Panc1 (cell line): Measurements from ENCODE around the gene MFSD6. TPM values are rescaled to one million over a fixed set of nuclear protein-coding genes. Genes with fewer than 3 reads are reported as not detected.

Source experiments
- ATAC-seq: fragments of 200-7000 bp; cut with Tn5 transposase; 2 replicates; pipeline ENCODE4 v1.9.1; 2020; ENCODE audit warnings: mild to moderate bottlenecking, moderate library complexity
- BruUV-seq: library from RNA; stranded (reverse); fragments of 400-500 nt; replicated peaks from 2 replicates; lab custom pipeline; 2021; lab: Mats Ljungman, UMichigan
- CTCF ChIA-PET: fragments of 300-600 bp; sonication (Branson Sonifier 250); formaldehyde crosslinking; loops from one replicate; lab custom pipeline; 2022; ENCODE audit warnings: antibody characterized with exemption; lab: Charles Lee
- POLR2A ChIA-PET: fragments of 300-600 bp; sonication (Branson Sonifier 250); formaldehyde crosslinking; loops from one replicate; lab custom pipeline; 2022; ENCODE audit warnings: antibody characterized with exemption; lab: Charles Lee
- DNase-seq: peaks from one replicate; pipeline ENCODE4 v3.0.0-alpha.2; 2010; ENCODE audit warnings: low read depth, low spot score
- H3K27ac ChIP-seq: 2 replicates; pipeline ENCODE4 v1.5.1; 2011; ENCODE audit warnings: mild to moderate bottlenecking, low read length, inconsistent platforms
- H3K27me3 ChIP-seq: fragments of 200-500 bp; sonication (Bioruptor generic); 2 replicates; pipeline ENCODE4 v1.6.0; 2014; ENCODE audit warnings: low read length, inconsistent platforms; ENCODE audit not compliant: control insufficient read depth, insufficient read depth
- H3K36me3 ChIP-seq: fragments of 200-500 bp; sonication (Bioruptor generic); 2 replicates; pipeline ENCODE4 v1.5.1; 2014; ENCODE audit warnings: inconsistent platforms, mild to moderate bottlenecking, low read length, moderate library complexity; ENCODE audit not compliant: control insufficient read depth, insufficient read depth
- H3K4me1 ChIP-seq: 2 replicates; pipeline ENCODE4 v1.5.1; 2011; ENCODE audit warnings: inconsistent platforms, mild to moderate bottlenecking, low read length, moderate library complexity; ENCODE audit not compliant: control insufficient read depth, insufficient read depth
- H3K4me3 ChIP-seq, 2 experiments: 2 replicates each; pipeline ENCODE4 v1.5.1; 2011 to 2012; ENCODE audit warnings: low read depth in 2 of 2, low read length in 2 of 2, mild to moderate bottlenecking in 2 of 2, inconsistent platforms in 1 of 2, moderate library complexity in 1 of 2
- H3K9me3 ChIP-seq: fragments of 200-500 bp; sonication (Bioruptor generic); 2 replicates; pipeline ENCODE4 v1.5.1; 2014; ENCODE audit warnings: low read depth, mild to moderate bottlenecking, inconsistent platforms, low read length, moderate library complexity; ENCODE audit not compliant: control insufficient read depth, insufficient read depth
- CTCF ChIP-seq: fragments of 450-650 bp; IDR thresholded peaks from 2 replicates; pipeline ENCODE4 v1.5.1; 2017; ENCODE audit warnings: mild to moderate bottlenecking
- POLR2AphosphoS5 ChIP-seq: IDR thresholded peaks from 2 replicates; pipeline ENCODE4 v1.6.1; 2012; ENCODE audit warnings: mild to moderate bottlenecking, low read depth, low read length, moderate library complexity
- REST ChIP-seq, 2 experiments: IDR thresholded peaks; 2 replicates each; pipeline ENCODE4 v1.6.1; 2011 to 2012; ENCODE audit warnings: low read depth in 2 of 2, control low read depth in 1 of 2, low read length in 1 of 2, mild to moderate bottlenecking in 1 of 2, moderate library complexity in 1 of 2; ENCODE audit not compliant: insufficient read depth in 1 of 2
- SIN3A ChIP-seq: IDR thresholded peaks from 2 replicates; pipeline ENCODE4 v1.6.1; 2012; ENCODE audit warnings: low read depth, mild to moderate bottlenecking, low read length, moderate library complexity, borderline replicate concordance; ENCODE audit not compliant: insufficient read depth
- TCF7L2 ChIP-seq: IDR thresholded peaks from 2 replicates; pipeline ENCODE4 v1.6.1; 2011; ENCODE audit warnings: mild to moderate bottlenecking, low read depth, low read length, inconsistent platforms
- in situ Hi-C: cut with HindIII; loops from 2 replicates; pipeline ENCODE4 v1.10.0; 2016; ENCODE audit warnings: low sequenced_read_pairs, low pct_unique_long_range_greater_than_20kb
- intact Hi-C: fragments of 100-400 bp; cut with micrococcal nuclease; formaldehyde crosslinking; loops from one replicate; pipeline ENCODE4 v1.10.0; 2022; ENCODE audit not compliant: unreplicated experiment
- total RNA-seq: library from RNA; stranded (reverse); gene quantifications from one replicate; pipeline ENCODE4 v1.2.1, GENCODE V29; 2021; ENCODE audit not compliant: unreplicated experiment

The MFSD6 gene
- total RNA-seq, 1 experiment from 2014 or later: 10.4 TPM

- H3K4me1 ChIP-seq: no peaks in the 10 kb centered on the region
- peaks cover 2% of the 10 kb centered on the region; the same call in 1 of the 2 replicates for H3K36me3 ChIP-seq
- BruUV-seq: no TSS peak
- no peak overlapping the region for H3K4me3 ChIP-seq
- in situ Hi-C loops (no loop called here), intact Hi-C loops (no loop called here)
- ATAC-seq: no peak
- DNase-seq: no peak
- ChIA-PET CTCF (no interaction called here), POLR2A (no interaction called here)
- no peaks in the 10 kb centered on the region for H3K27me3 ChIP-seq
- no peaks in the 10 kb centered on the region for H3K9me3 ChIP-seq
- TF ChIP-seq REST (IDR thresholded peaks at IDR 0.05; ENCODE audit: insufficient read depth in 1 of 2, low read depth in 2 of 2, low read length in 1 of 2) (no peak), POLR2AphosphoS5 (no peak), SIN3A (no peak), TCF7L2 (no peak), CTCF (no peak)
- H3K27ac ChIP-seq: no peak overlapping the region
These were observed 104.5 kb downstream of the MFSD6 start for GRCh38 chr2:190512539-190513095.

DNA sequence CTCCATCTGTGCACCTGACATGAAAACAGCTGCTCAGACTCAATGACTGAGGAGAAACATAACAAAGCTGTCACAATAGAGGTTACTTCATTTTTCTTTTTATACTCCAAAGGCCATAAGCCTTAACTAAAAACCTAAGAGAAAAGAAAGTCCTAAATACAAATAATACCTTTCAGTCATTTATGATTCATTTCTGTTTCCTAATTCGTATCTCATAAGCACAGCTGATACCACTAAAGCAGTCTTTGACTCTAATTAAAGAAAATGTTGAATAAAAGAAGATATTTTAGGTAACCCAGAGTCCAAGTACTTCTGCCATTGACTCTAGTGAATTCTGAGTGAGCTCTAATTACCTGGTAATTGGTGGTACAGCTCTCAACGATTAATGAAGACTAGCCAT is 105.7 kb downstream of the MFSD6 start:
- intact Hi-C loops: no loop called here
- Histone ChIP-seq H3K36me3 (peaks cover 2% of the 10 kb centered on the region; the same call in 1 of the 2 replicates), H3K27me3 (no peaks in the 10 kb centered on the region), H3K4me3 (no peak overlapping the region), H3K27ac (no peak overlapping the region), H3K9me3 (no peaks in the 10 kb centered on the region), H3K4me1 (no peaks in the 10 kb centered on the region)
- no peak for ATAC-seq
- TF ChIP-seq SIN3A (no peak), TCF7L2 (no peak), REST (IDR thresholded peaks at IDR 0.05; ENCODE audit: insufficient read depth in 1 of 2, low read depth in 2 of 2, low read length in 1 of 2) (no peak), CTCF (no peak), POLR2AphosphoS5 (no peak)
- BruUV-seq: no TSS peak
- in situ Hi-C loops: no loop called here
- POLR2A ChIA-PET: no interaction called here
- CTCF ChIA-PET: no interaction called here
- no peak for DNase-seq
